Kidney (tissue), 14 donors: ENCODE measurements around the gene SASH1. TPM values are rescaled to one million over a fixed set of nuclear protein-coding genes. Genes with fewer than 3 reads are reported as not detected.

Experiments used
- DNase-seq, 5 donors: peaks; one replicate each; pipeline ENCODE4 v3.0.0-alpha.2; 2013 to 2020
- FAIRE-seq: peaks from 2 replicates; lab custom pipeline; 2012; peaks lifted over from hg19 to GRCh38; lab: Jason Lieb, UNC
- H3K27ac ChIP-seq, 2 donors: one replicate each; pipeline ENCODE4 v1.7.0; 2013; ENCODE audit warnings: low read depth in 2 of 2, low read length in 2 of 2, inconsistent platforms in 1 of 2
- H3K27me3 ChIP-seq: one replicate; pipeline ENCODE4 v1.7.1; 2013; ENCODE audit warnings: low read length, inconsistent platforms; ENCODE audit not compliant: control insufficient read depth, insufficient read depth
- H3K36me3 ChIP-seq, 3 donors: one replicate each; pipeline versions ENCODE4 v1.7.0 to v1.7.1; 2013; ENCODE audit warnings: low read length in 3 of 3, control low read depth in 1 of 3, inconsistent platforms in 1 of 3; ENCODE audit not compliant: insufficient read depth in 3 of 3, control insufficient read depth in 2 of 3
- H3K4me1 ChIP-seq, 3 donors: one replicate each; pipeline versions ENCODE4 v1.7.0 to v1.7.1; 2013; ENCODE audit warnings: low read length in 3 of 3, inconsistent platforms in 1 of 3, low read depth in 1 of 3; ENCODE audit not compliant: control insufficient read depth in 2 of 3, insufficient read depth in 2 of 3
- H3K4me3 ChIP-seq, 3 donors: one replicate each; pipeline versions ENCODE4 v1.7.0 to v1.8.1; 2013; ENCODE audit warnings: low read length in 3 of 3, control low read depth in 1 of 3, inconsistent platforms in 1 of 3
- H3K9ac ChIP-seq, 3 donors: one replicate each; pipeline versions ENCODE4 v1.7.0 to v1.7.1; 2013; ENCODE audit warnings: low read length in 3 of 3, control low read depth in 1 of 3, inconsistent platforms in 1 of 3
- H3K9me3 ChIP-seq, 3 donors: one replicate each; pipeline versions ENCODE4 v1.7.0 to v1.7.1; 2013; ENCODE audit warnings: low read length in 3 of 3, control low read depth in 1 of 3, inconsistent platforms in 1 of 3; ENCODE audit not compliant: control insufficient read depth in 2 of 3, insufficient read depth in 1 of 3
- CTCF ChIP-seq: IDR thresholded peaks from 3 replicates; pipeline ENCODE4 v1.5.1; 2012; ENCODE audit warnings: mild to moderate bottlenecking, moderate library complexity, borderline replicate concordance; ENCODE audit not compliant: insufficient read depth; ENCODE audit errors: extremely low read depth
- intact Hi-C: fragments of 100-400 bp; cut with DNase I; formaldehyde crosslinking; loops from one replicate; pipeline ENCODE4 v1.11.1; 2022
- polyA plus RNA-seq: library from polyadenylated mRNA; stranded (reverse); fragments of 350-450 nt; fragmentation: Illumina TruSeq; extraction: RNeasy Lipid Tissue Mini Kit (QIAGEN cat#74804); gene quantifications from one replicate; pipeline ENCODE4 v1.2.3, GENCODE V29; 2014; ENCODE audit warnings: low read depth, low replicate concordance; ENCODE audit not compliant: insufficient read depth
- total RNA-seq: library from RNA; stranded (reverse); fragmentation: NEBNext Ultra II Directional; extraction: Animal tissue kit (Norgen Biotek cat#: 25700); gene quantifications from one replicate; pipeline ENCODE4 v1.2.1, GENCODE V29; 2021
- donor health status: control.
- donor health status: control.
- donor health status: control.
- donor health status: control.
- donor health status: control.
- donor health status: DM: yes; HTN: yes; CAD: no.
- donor health status: Normal renal cell carcinoma (clear cell type).

Gene SASH1
- total and polyA plus RNA-seq, 2 donors from 2014 or later = 6.2 to 148 TPM

- FAIRE-seq (no peak), DNase-seq (no peak)
- intact Hi-C loops = no loop called here
- Histone ChIP-seq H3K9ac (no peak overlapping the region), H3K27me3 (no peaks in the 10 kb centered on the region), H3K36me3 (no peaks in the 10 kb centered on the region), H3K4me3 (no peak overlapping the region), H3K4me1 (no peaks in the 10 kb centered on the region), H3K27ac (no peak overlapping the region), H3K9me3 (no peaks in the 10 kb centered on the region)
- no peak for TF ChIP-seq CTCF
Observed at GRCh38 chr6:148304976-148305375, 37.7 kb upstream of the SASH1 start.

GRCh38 chr6:148306286-148306685 lies 36.4 kb upstream of the SASH1 start:
- H3K9me3 ChIP-seq = no peaks in the 10 kb centered on the region
- no peak for TF ChIP-seq CTCF
- intact Hi-C loops = no loop called here
- H3K27me3 ChIP-seq = no peaks in the 10 kb centered on the region
- H3K36me3 ChIP-seq = no peaks in the 10 kb centered on the region
- no peak overlapping the region for H3K4me3 ChIP-seq
- H3K27ac ChIP-seq = no peak overlapping the region
- FAIRE-seq (no peak), DNase-seq (no peak)
- H3K9ac ChIP-seq = no peak overlapping the region
- H3K4me1 ChIP-seq = no peaks in the 10 kb centered on the region

GRCh38 chr6:148307405-148307804 lies 35.2 kb upstream of the SASH1 start:
- Histone ChIP-seq H3K9me3 (no peaks in the 10 kb centered on the region), H3K4me1 (no peaks in the 10 kb centered on the region), H3K27me3 (no peaks in the 10 kb centered on the region), H3K4me3 (no peak overlapping the region), H3K36me3 (no peaks in the 10 kb centered on the region), H3K9ac (no peak overlapping the region), H3K27ac (no peak overlapping the region)
- DNase-seq = no peak
- intact Hi-C loops = no loop called here
- no peak for TF ChIP-seq CTCF
- FAIRE-seq = no peak

- no peak for FAIRE-seq
- Histone ChIP-seq H3K9me3 (no peaks in the 10 kb centered on the region), H3K36me3 (no peaks in the 10 kb centered on the region), H3K9ac (no peak overlapping the region), H3K27me3 (no peaks in the 10 kb centered on the region), H3K4me3 (no peak overlapping the region), H3K27ac (no peak overlapping the region), H3K4me1 (no peaks in the 10 kb centered on the region)
- no peak for DNase-seq
- no peak for TF ChIP-seq CTCF
- intact Hi-C loops = no loop called here
Observed at GRCh38 chr6:148309301-148309700, 33.3 kb upstream of the SASH1 start.
